CD14-positive monocyte (primary cell): ENCODE measurements around the gene PIP5K1C. TPM values are rescaled to one million over a fixed set of nuclear protein-coding genes. Genes with fewer than 3 reads are reported as not detected.

Experiments
- DNase-seq, 3 donors: peaks; one replicate each; pipeline ENCODE4 v3.0.0-alpha.2; 2011 to 2022
- H2AFZ ChIP-seq: 2 replicates; pipeline ENCODE4 v1.6.0; 2012; ENCODE audit warnings: mild to moderate bottlenecking, low read depth, low read length, inconsistent platforms; ENCODE audit not compliant: insufficient read depth, poor library complexity, severe bottlenecking
- H3K27ac ChIP-seq, 2 donors: 1 replicate in 1 of 2; 2 replicates in 1 of 2; pipeline ENCODE4 v1.5.1; 2012 to 2013; ENCODE audit warnings: low read length in 2 of 2, control low read depth in 1 of 2, inconsistent platforms in 1 of 2, low read depth in 1 of 2, mild to moderate bottlenecking in 1 of 2
- H3K27me3 ChIP-seq, 2 donors: one replicate each; pipeline versions ENCODE4 v1.6.0 to v1.6.1; 2011 to 2013; ENCODE audit warnings: low read length in 2 of 2; ENCODE audit not compliant: control insufficient read depth in 2 of 2, insufficient read depth in 2 of 2
- H3K36me3 ChIP-seq, 2 donors: replicated peaks in 1 of 2; 1 replicate in 1 of 2; 2 replicates in 1 of 2; pipeline versions ENCODE4 v1.5.1 to v1.6.1; 2012 to 2013; ENCODE audit warnings: low read length in 2 of 2, control low read depth in 1 of 2, inconsistent platforms in 1 of 2, mild to moderate bottlenecking in 1 of 2; ENCODE audit not compliant: insufficient read depth in 2 of 2, control insufficient read depth in 1 of 2
- H3K4me1 ChIP-seq, 2 donors: 1 replicate in 1 of 2; 2 replicates in 1 of 2; pipeline versions ENCODE4 v1.5.1 to v1.6.1; 2012 to 2013; ENCODE audit warnings: low read length in 2 of 2, control low read depth in 1 of 2, inconsistent platforms in 1 of 2, mild to moderate bottlenecking in 1 of 2, moderate library complexity in 1 of 2; ENCODE audit not compliant: insufficient read depth in 2 of 2, control insufficient read depth in 1 of 2
- H3K4me2 ChIP-seq: replicated peaks from 2 replicates; pipeline ENCODE3; 2012; ENCODE audit warnings: low read length, moderate library complexity, mild to moderate bottlenecking; ENCODE audit not compliant: poor library complexity, severe bottlenecking; ENCODE audit errors: extremely low read depth
- H3K4me3 ChIP-seq, 3 experiments: fragments of 200-600 bp in 1 of 3; sonication (generic) in 1 of 3; replicated peaks in 1 of 3; 1 replicate in 2 of 3; 2 replicates in 1 of 3; pipeline ENCODE4 v1.5.1; 2011 to 2013; ENCODE audit warnings: low read length in 3 of 3, mild to moderate bottlenecking in 3 of 3, control low read depth in 2 of 3, low read depth in 2 of 3, inconsistent platforms in 1 of 3, moderate library complexity in 1 of 3
- H3K79me2 ChIP-seq: 2 replicates; pipeline ENCODE4 v1.6.0; 2012; ENCODE audit warnings: mild to moderate bottlenecking, control low read depth, inconsistent platforms, low read length, moderate library complexity; ENCODE audit not compliant: insufficient read depth
- H3K9ac ChIP-seq: 2 replicates; pipeline ENCODE4 v1.6.0; 2017; ENCODE audit warnings: low read length, mild to moderate bottlenecking; ENCODE audit not compliant: insufficient read depth, poor library complexity, severe bottlenecking
- H3K9me3 ChIP-seq, 2 donors: replicated peaks in 1 of 2; 1 replicate in 1 of 2; 2 replicates in 1 of 2; pipeline versions ENCODE4 v1.5.1 to v1.6.1; 2012 to 2013; ENCODE audit warnings: low read length in 2 of 2, control low read depth in 1 of 2; ENCODE audit not compliant: control insufficient read depth in 1 of 2, insufficient read depth in 1 of 2
- H4K20me1 ChIP-seq: 2 replicates; pipeline ENCODE4 v1.6.0; 2012; ENCODE audit warnings: mild to moderate bottlenecking, low read length, control low read depth, moderate library complexity; ENCODE audit not compliant: insufficient read depth
- H3K27ac Mint-ChIP-seq, 7 donors: one replicate each; pipeline ENCODE4 v1.8.0; 2020; ENCODE audit warnings: mild to moderate bottlenecking in 7 of 7, mixed read lengths in 7 of 7, moderate library complexity in 6 of 7, inconsistent platforms in 2 of 7
- H3K27me3 Mint-ChIP-seq, 3 donors: one replicate each; pipeline ENCODE4 v1.8.0; 2021 to 2022; ENCODE audit warnings: low read depth in 3 of 3, mild to moderate bottlenecking in 3 of 3, mixed read lengths in 3 of 3, moderate library complexity in 3 of 3, inconsistent platforms in 1 of 3
- H3K36me3 Mint-ChIP-seq, 2 donors: one replicate each; pipeline ENCODE4 v1.8.0; 2020; ENCODE audit warnings: mixed read lengths in 2 of 2, inconsistent platforms in 1 of 2, mild to moderate bottlenecking in 1 of 2
- H3K4me1 Mint-ChIP-seq: one replicate; pipeline ENCODE4 v1.8.0; 2020; ENCODE audit warnings: mild to moderate bottlenecking, mixed read lengths
- H3K4me3 Mint-ChIP-seq, 2 donors: one replicate each; pipeline ENCODE4 v1.8.0; 2020; ENCODE audit warnings: mild to moderate bottlenecking in 2 of 2, mixed read lengths in 2 of 2, moderate library complexity in 1 of 2
- H3K9me3 Mint-ChIP-seq, 7 donors: one replicate each; pipeline ENCODE4 v1.8.0; 2020 to 2022; ENCODE audit warnings: mixed read lengths in 7 of 7, mild to moderate bottlenecking in 6 of 7, moderate library complexity in 6 of 7, inconsistent platforms in 2 of 7
- CTCF ChIP-seq: fragments of 200-600 bp; IDR thresholded peaks from one replicate; pipeline ENCODE4 v1.8.0; 2022; ENCODE audit warnings: antibody characterized with exemption, mild to moderate bottlenecking
- WGBS: methylation state at CpG from one replicate; pipeline ENCODE4 v1.1.5; 2013; ENCODE audit warnings: missing lambda C conversion rate; ENCODE audit not compliant: insufficient coverage; 5-methylcytosine and 5-hydroxymethylcytosine counted together
- intact Hi-C, 2 donors: fragments of 100-400 bp; cut with micrococcal nuclease; formaldehyde crosslinking; loops; one replicate each; pipeline versions ENCODE4 v1.15.0 to v1.15.1; 2023
- polyA plus RNA-seq, 3 donors: library from polyadenylated mRNA; depleted of rRNA in 1 of 3; unstranded in 2 of 3; stranded (reverse) in 1 of 3; fragments of 300-500 nt in 2 of 3; fragments of >200 nt in 1 of 3; fragmentation: Illumina TruSeq in 2 of 3; gene quantifications; 1 replicate in 2 of 3; 2 replicates in 1 of 3; pipeline ENCODE4 v1.2.3, GENCODE V29; 2012 to 2021

Gene PIP5K1C
- polyA plus RNA-seq, 3 donors = 6.5 to 19.5 (median 10.1) TPM

GRCh38 chr19:3593156-3593555 is 107.1 kb downstream of the PIP5K1C start:
- no peak overlapping the region for H3K4me2 ChIP-seq
- TF ChIP-seq CTCF = no peak
- Mint-ChIP-seq H3K27me3 (peaks cover 3 to 10% (median 6%) of the 10 kb centered on the region in 3 donors), H3K9me3 (peaks cover 5 to 18% (median 11%) of the 10 kb centered on the region in 7 donors), H3K36me3 (no peaks in the 10 kb centered on the region), H3K4me3 (no peak overlapping the region), H3K4me1 (no peaks in the 10 kb centered on the region), H3K27ac (no peak overlapping the region)
- H4K20me1 ChIP-seq = no peaks in the 10 kb centered on the region
- H3K27ac ChIP-seq = no peak overlapping the region
- no peaks in the 10 kb centered on the region for H3K36me3 ChIP-seq
- intact Hi-C loops = no loop called here
- no peak overlapping the region for H2AFZ ChIP-seq
- no peak for DNase-seq
- H3K9ac ChIP-seq = no peak overlapping the region
- no peaks in the 10 kb centered on the region for H3K4me1 ChIP-seq
- H3K9me3 ChIP-seq = peaks cover 5 to 12% of the 10 kb centered on the region in 2 donors
- H3K79me2 ChIP-seq = no peaks in the 10 kb centered on the region
- WGBS = 72% methylated on average over 11 of the region's 11 CpGs
- no peaks in the 10 kb centered on the region for H3K27me3 ChIP-seq
- H3K4me3 ChIP-seq = no peak overlapping the region

- H3K79me2 ChIP-seq = no peaks in the 10 kb centered on the region
- intact Hi-C loops = no loop called here
- 98% methylated on average over 9 of the region's 9 CpGs for WGBS
- no peak overlapping the region for H3K27ac Mint-ChIP-seq
- peaks cover 5 to 18% (median 11%) of the 10 kb centered on the region in 7 donors for H3K9me3 Mint-ChIP-seq
- no peaks in the 10 kb centered on the region for H3K27me3 ChIP-seq
- peaks cover 4 to 11% (median 6%) of the 10 kb centered on the region in 3 donors for H3K27me3 Mint-ChIP-seq
- H2AFZ ChIP-seq = no peak overlapping the region
- H3K27ac ChIP-seq = no peak overlapping the region
- H3K4me3 ChIP-seq = no peak overlapping the region
- H3K36me3 Mint-ChIP-seq = no peaks in the 10 kb centered on the region
- no peaks in the 10 kb centered on the region for H3K36me3 ChIP-seq
- H3K4me1 ChIP-seq = no peaks in the 10 kb centered on the region
- H3K4me2 ChIP-seq = no peak overlapping the region
- H4K20me1 ChIP-seq = no peaks in the 10 kb centered on the region
- TF ChIP-seq CTCF = no peak
- peaks cover 5 to 12% of the 10 kb centered on the region in 2 donors for H3K9me3 ChIP-seq
- no peaks in the 10 kb centered on the region for H3K4me1 Mint-ChIP-seq
- no peak overlapping the region for H3K4me3 Mint-ChIP-seq
- no peak for DNase-seq
- no peak overlapping the region for H3K9ac ChIP-seq
Observed at GRCh38 chr19:3591876-3592613, 108.2 kb downstream of the PIP5K1C start.
